ENCODE measurements around the gene EOLA1.

DNA sequence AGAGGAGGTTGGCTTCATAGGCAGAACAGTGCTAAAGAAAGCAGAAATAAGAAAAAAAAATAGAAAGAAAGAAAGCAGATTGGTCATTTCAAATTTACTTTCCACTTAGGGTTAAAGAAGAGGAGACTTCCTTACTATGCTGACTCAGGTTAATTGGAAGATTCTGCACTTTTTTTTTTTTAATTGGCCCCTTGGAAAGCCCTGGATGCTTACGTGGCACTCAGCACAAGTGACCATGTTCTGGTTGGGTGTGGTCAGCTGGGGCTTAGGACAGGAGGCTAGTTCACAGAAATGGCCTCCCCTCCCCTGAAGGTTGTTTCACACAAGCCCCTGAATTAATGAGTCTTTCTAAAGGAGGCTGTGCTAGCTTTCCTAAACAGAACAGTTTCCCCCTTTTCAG lies 31.9 kb downstream of the EOLA1 start:
- TF ChIP-seq, protein P1, sequence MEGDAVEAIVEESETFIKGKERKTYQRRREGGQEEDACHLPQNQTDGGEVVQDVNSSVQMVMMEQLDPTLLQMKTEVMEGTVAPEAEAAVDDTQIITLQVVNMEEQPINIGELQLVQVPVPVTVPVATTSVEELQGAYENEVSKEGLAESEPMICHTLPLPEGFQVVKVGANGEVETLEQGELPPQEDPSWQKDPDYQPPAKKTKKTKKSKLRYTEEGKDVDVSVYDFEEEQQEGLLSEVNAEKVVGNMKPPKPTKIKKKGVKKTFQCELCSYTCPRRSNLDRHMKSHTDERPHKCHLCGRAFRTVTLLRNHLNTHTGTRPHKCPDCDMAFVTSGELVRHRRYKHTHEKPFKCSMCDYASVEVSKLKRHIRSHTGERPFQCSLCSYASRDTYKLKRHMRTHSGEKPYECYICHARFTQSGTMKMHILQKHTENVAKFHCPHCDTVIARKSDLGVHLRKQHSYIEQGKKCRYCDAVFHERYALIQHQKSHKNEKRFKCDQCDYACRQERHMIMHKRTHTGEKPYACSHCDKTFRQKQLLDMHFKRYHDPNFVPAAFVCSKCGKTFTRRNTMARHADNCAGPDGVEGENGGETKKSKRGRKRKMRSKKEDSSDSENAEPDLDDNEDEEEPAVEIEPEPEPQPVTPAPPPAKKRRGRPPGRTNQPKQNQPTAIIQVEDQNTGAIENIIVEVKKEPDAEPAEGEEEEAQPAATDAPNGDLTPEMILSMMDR (IDR thresholded peaks at IDR 0.05) = no peak
- TF ChIP-seq POLR2A (IDR thresholded peaks at IDR 0.05) = no peak
